ENCODE data around the gene AHDC1.

The AHDC1 gene

GRCh38 chr1:27576806-27577227, 27.1 kb downstream of the AHDC1 start:
- DNase-seq, result no peak

- no peak for DNase-seq
These were observed 28.1 kb downstream of the AHDC1 start for GRCh38 chr1:27575840-27576331.

- no peak for DNase-seq
These were observed 28.8 kb downstream of the AHDC1 start for GRCh38 chr1:27574871-27575831.

- no peak for DNase-seq
These were observed 29.8 kb downstream of the AHDC1 start for GRCh38 chr1:27574001-27574781.

- DNase-seq, result no peak
These were observed 31.1 kb downstream of the AHDC1 start for GRCh38 chr1:27572679-27573426.

GRCh38 chr1:27572019-27572678, 31.8 kb downstream of the AHDC1 start:
- DNase-seq, result no peak

GRCh38 chr1:27571439-27572018, 32.4 kb downstream of the AHDC1 start:
- no peak for DNase-seq

GRCh38 chr1:27570784-27571183, 33.2 kb downstream of the AHDC1 start:
- no peak for DNase-seq

- no peak for DNase-seq
These were observed 33.6 kb downstream of the AHDC1 start for GRCh38 chr1:27570356-27570755.

GRCh38 chr1:27569506-27570291, 34.2 kb downstream of the AHDC1 start:
- DNase-seq, result no peak

- DNase-seq, result no peak
These were observed 34.9 kb downstream of the AHDC1 start for GRCh38 chr1:27569088-27569460.

- peak; percentile 54 to 88 (median 70) for DNase-seq
These were observed 35.5 kb downstream of the AHDC1 start for GRCh38 chr1:27568300-27569087.

- no peak for DNase-seq
These were observed 36.0 kb downstream of the AHDC1 start for GRCh38 chr1:27567971-27568299.

GRCh38 chr1:27567146-27567526, 36.8 kb downstream of the AHDC1 start:
- DNase-seq, result no peak

- DNase-seq, result no peak
These were observed 37.3 kb downstream of the AHDC1 start for GRCh38 chr1:27566462-27567145.

- no peak for DNase-seq
These were observed 39.0 kb downstream of the AHDC1 start for GRCh38 chr1:27564710-27565649.

GRCh38 chr1:27563591-27564471, 40.1 kb downstream of the AHDC1 start:
- DNase-seq, result no peak

GRCh38 chr1:27563341-27563590, 40.7 kb downstream of the AHDC1 start:
- DNase-seq, result no peak
